GM23338 (cell line): ENCODE measurements around the gene TEX44. TPM values are rescaled to one million over a fixed set of nuclear protein-coding genes. Genes with fewer than 3 reads are reported as not detected.

Experiments
- ATAC-seq: fragments of 200-7000 bp; cut with Tn5 transposase; 3 replicates; pipeline ENCODE4 v1.9.1; 2020
- DNase-seq: peaks from one replicate; pipeline ENCODE4 v3.0.0-alpha.2; 2015; ENCODE audit warnings: low spot score
- H2AFZ ChIP-seq: fragments of 200-600 bp; sonication (generic); 2 replicates; pipeline ENCODE4 v1.8.0; 2016; ENCODE audit warnings: antibody characterized with exemption, mild to moderate bottlenecking, moderate library complexity
- H3F3A ChIP-seq: fragments of 200-600 bp; sonication (generic); replicated peaks from 2 replicates; pipeline ENCODE4 v1.8.0; 2017; ENCODE audit warnings: antibody characterized with exemption, mixed run types, low read depth
- H3K27ac ChIP-seq: fragments of 200-600 bp; sonication (generic); 2 replicates; pipeline ENCODE4 v1.6.1; 2016; ENCODE audit warnings: low read depth
- H3K27me3 ChIP-seq: fragments of 200-600 bp; sonication (generic); 2 replicates; pipeline ENCODE4 v1.8.0; 2016; ENCODE audit warnings: mild to moderate bottlenecking, mixed run types, moderate library complexity; ENCODE audit not compliant: insufficient read depth
- H3K36me3 ChIP-seq: fragments of 200-600 bp; sonication (generic); 2 replicates; pipeline ENCODE4 v1.8.0; 2016; ENCODE audit warnings: mild to moderate bottlenecking; ENCODE audit not compliant: insufficient read depth
- H3K4me1 ChIP-seq: fragments of 200-600 bp; sonication (generic); 2 replicates; pipeline ENCODE4 v1.8.0; 2016; ENCODE audit warnings: mild to moderate bottlenecking, moderate library complexity; ENCODE audit not compliant: insufficient read depth
- H3K4me2 ChIP-seq: fragments of 200-600 bp; sonication (generic); 2 replicates; pipeline ENCODE4 v1.7.1; 2017; ENCODE audit warnings: mixed run types
- H3K4me3 ChIP-seq: fragments of 200-600 bp; sonication (generic); 2 replicates; pipeline ENCODE4 v1.6.1; 2016; ENCODE audit warnings: mixed run types
- H3K79me2 ChIP-seq: fragments of 200-600 bp; sonication (generic); replicated peaks from 2 replicates; pipeline ENCODE4 v1.8.0; 2017; ENCODE audit warnings: mild to moderate bottlenecking; ENCODE audit not compliant: insufficient read depth
- H3K9me2 ChIP-seq: fragments of 200-600 bp; sonication (generic); 2 replicates; pipeline ENCODE4 v1.8.0; 2017; ENCODE audit not compliant: insufficient read depth
- H4K20me1 ChIP-seq: fragments of 200-600 bp; sonication (generic); replicated peaks from 2 replicates; pipeline ENCODE4 v1.8.0; 2017; ENCODE audit warnings: mild to moderate bottlenecking; ENCODE audit not compliant: insufficient read depth
- H3K27ac Mint-ChIP-seq: 2 replicates; pipeline ENCODE4 v1.8.0; 2020; ENCODE audit warnings: inconsistent platforms, mild to moderate bottlenecking, moderate library complexity, mixed read lengths
- H3K27me3 Mint-ChIP-seq: 3 replicates; pipeline ENCODE4 v1.8.0; 2022; ENCODE audit warnings: low read depth, mild to moderate bottlenecking, moderate library complexity, mixed read lengths, inconsistent platforms; ENCODE audit not compliant: insufficient read depth, poor library complexity
- H3K36me3 Mint-ChIP-seq: 3 replicates; pipeline ENCODE4 v1.8.0; 2021; ENCODE audit warnings: low read depth, mild to moderate bottlenecking, inconsistent platforms, moderate library complexity, mixed read lengths
- H3K4me1 Mint-ChIP-seq: 3 replicates; pipeline ENCODE4 v1.8.0; 2020; ENCODE audit warnings: mild to moderate bottlenecking, inconsistent platforms, mixed read lengths
- H3K4me3 Mint-ChIP-seq: 3 replicates; pipeline ENCODE4 v1.8.0; 2021; ENCODE audit warnings: moderate library complexity, mild to moderate bottlenecking, inconsistent platforms, mixed read lengths
- H3K9me3 Mint-ChIP-seq: 3 replicates; pipeline ENCODE4 v1.8.0; 2020; ENCODE audit warnings: moderate library complexity, mild to moderate bottlenecking, inconsistent platforms, mixed read lengths
- CREB1 ChIP-seq: fragments of 250-450 bp; sonication (Bioruptor Pico); IDR thresholded peaks from 2 replicates; pipeline ENCODE4 v1.5.0; 2020; ENCODE audit warnings: low read depth, mild to moderate bottlenecking, moderate library complexity
- EZH2 ChIP-seq: fragments of 200-600 bp; sonication (generic); IDR thresholded peaks from one replicate; pipeline ENCODE4 v1.8.0; 2017; ENCODE audit warnings: antibody characterized with exemption, mild to moderate bottlenecking, low read depth; ENCODE audit not compliant: unreplicated experiment
- EZH2phosphoT487 ChIP-seq: fragments of 200-600 bp; sonication (generic); IDR thresholded peaks from one replicate; pipeline ENCODE4 v1.8.1; 2018; ENCODE audit warnings: antibody characterized with exemption; ENCODE audit not compliant: unreplicated experiment
- JUNB ChIP-seq: IDR thresholded peaks from one replicate; pipeline ENCODE4 v1.6.1; 2016; ENCODE audit warnings: antibody characterized with exemption; ENCODE audit not compliant: unreplicated experiment
- NANOG ChIP-seq: IDR thresholded peaks from 2 replicates; pipeline ENCODE4 v1.6.1; 2016; ENCODE audit warnings: antibody characterized with exemption, borderline replicate concordance
- STAT1 ChIP-seq: IDR thresholded peaks from one replicate; pipeline ENCODE4 v1.6.1; 2016; ENCODE audit warnings: antibody characterized with exemption; ENCODE audit not compliant: unreplicated experiment
- ZNF114 ChIP-seq: fragments of 250-450 bp; sonication (Bioruptor Pico); IDR thresholded peaks from 2 replicates; pipeline ENCODE4 v1.5.0; 2020; ENCODE audit warnings: mild to moderate bottlenecking, moderate library complexity
- ZNF331 ChIP-seq: fragments of 250-450 bp; sonication (Bioruptor Pico); IDR thresholded peaks from 2 replicates; pipeline ENCODE4 v1.5.0; 2020; ENCODE audit warnings: low read depth, mild to moderate bottlenecking, moderate library complexity
- polyA plus RNA-seq: library from polyadenylated mRNA; unstranded; fragments of >200 nt; fragmentation: Nextera tagmentation; extraction: Ambion mirVana; gene quantifications from 2 replicates; pipeline ENCODE4 v1.2.1, GENCODE V29; 2016
- total RNA-seq: library from RNA; depleted of rRNA; stranded (reverse); fragments of >200 nt; shearing (Covaris generic); gene quantifications from 2 replicates; pipeline ENCODE4 v1.2.3, GENCODE V29; 2014
- TF ChIP-seq, protein P1 (sequence below), 2 experiments: fragments of 200-600 bp in 1 of 2; sonication (generic) in 1 of 2; conservative IDR thresholded peaks; 2 replicates each; pipeline versions ENCODE4 v1.5.1 to v1.6.1; 2016 to 2017; ENCODE audit warnings: antibody characterized with exemption in 2 of 2, low read depth in 2 of 2, mild to moderate bottlenecking in 2 of 2, moderate library complexity in 1 of 2
- TF ChIP-seq, protein P2 (sequence below): IDR thresholded peaks from 2 replicates; pipeline ENCODE4 v1.6.1; 2016; ENCODE audit warnings: antibody characterized with exemption

Gene TEX44
- total and polyA plus RNA-seq, 2 experiments from 2014 or later = not detected

DNA sequence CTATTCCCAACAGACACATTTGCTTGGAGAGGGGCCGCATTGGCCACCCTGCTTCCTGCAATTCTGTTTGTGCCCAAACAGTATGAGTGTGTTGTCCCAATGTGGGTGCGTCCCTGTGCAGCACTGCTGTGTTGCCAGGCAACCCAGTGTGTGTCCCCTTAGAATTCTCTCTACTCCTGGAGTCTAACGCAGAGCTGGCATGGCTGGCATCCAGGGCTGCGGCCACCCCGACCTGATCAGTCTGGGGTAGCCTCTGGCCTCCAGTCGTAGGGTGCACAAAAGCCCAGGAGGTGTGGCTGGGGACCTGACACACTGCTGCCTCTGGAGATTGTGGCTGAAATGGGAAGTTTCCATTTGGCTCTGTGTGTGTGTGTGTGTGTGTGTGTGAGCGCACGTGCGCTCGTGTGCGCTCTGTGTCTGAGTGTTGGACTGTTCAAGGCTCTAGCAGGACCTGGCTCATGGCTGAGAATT is 48.0 kb downstream of the TEX44 start:
- H3K27me3 ChIP-seq = no peaks in the 10 kb centered on the region
- Mint-ChIP-seq H3K4me3 (no peak overlapping the region), H3K27ac (no peak overlapping the region), H3K27me3 (peaks cover 2% of the 10 kb centered on the region), H3K9me3 (no peaks in the 10 kb centered on the region; the same call in 2 of the 3 replicates), H3K36me3 (no peaks in the 10 kb centered on the region), H3K4me1 (peaks cover 7% of the 10 kb centered on the region)
- H3K4me2 ChIP-seq = no peak overlapping the region
- ATAC-seq = peak; percentile 32
- TF ChIP-seq NANOG (no peak), CREB1 (no peak)
- TF ChIP-seq, protein P1, sequence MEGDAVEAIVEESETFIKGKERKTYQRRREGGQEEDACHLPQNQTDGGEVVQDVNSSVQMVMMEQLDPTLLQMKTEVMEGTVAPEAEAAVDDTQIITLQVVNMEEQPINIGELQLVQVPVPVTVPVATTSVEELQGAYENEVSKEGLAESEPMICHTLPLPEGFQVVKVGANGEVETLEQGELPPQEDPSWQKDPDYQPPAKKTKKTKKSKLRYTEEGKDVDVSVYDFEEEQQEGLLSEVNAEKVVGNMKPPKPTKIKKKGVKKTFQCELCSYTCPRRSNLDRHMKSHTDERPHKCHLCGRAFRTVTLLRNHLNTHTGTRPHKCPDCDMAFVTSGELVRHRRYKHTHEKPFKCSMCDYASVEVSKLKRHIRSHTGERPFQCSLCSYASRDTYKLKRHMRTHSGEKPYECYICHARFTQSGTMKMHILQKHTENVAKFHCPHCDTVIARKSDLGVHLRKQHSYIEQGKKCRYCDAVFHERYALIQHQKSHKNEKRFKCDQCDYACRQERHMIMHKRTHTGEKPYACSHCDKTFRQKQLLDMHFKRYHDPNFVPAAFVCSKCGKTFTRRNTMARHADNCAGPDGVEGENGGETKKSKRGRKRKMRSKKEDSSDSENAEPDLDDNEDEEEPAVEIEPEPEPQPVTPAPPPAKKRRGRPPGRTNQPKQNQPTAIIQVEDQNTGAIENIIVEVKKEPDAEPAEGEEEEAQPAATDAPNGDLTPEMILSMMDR (conservative IDR thresholded peaks at IDR 0.05; ENCODE audit: low read depth in 2 of 2) = no peak
- no peaks in the 10 kb centered on the region for H3F3A ChIP-seq
- H3K4me1 ChIP-seq = 0 out of 2 replicates have a peak, but pooled peaks cover 5% of the 10 kb centered on the region
- H3K79me2 ChIP-seq = no peaks in the 10 kb centered on the region
- H3K4me3 ChIP-seq = no peak overlapping the region
- H3K36me3 ChIP-seq = no peaks in the 10 kb centered on the region
- H2AFZ ChIP-seq = peak overlapping the region; percentile 92
- H3K9me2 ChIP-seq = no peaks in the 10 kb centered on the region
- peak; percentile 43 for DNase-seq
- no peak overlapping the region for H3K27ac ChIP-seq
- no peaks in the 10 kb centered on the region for H4K20me1 ChIP-seq

DNA sequence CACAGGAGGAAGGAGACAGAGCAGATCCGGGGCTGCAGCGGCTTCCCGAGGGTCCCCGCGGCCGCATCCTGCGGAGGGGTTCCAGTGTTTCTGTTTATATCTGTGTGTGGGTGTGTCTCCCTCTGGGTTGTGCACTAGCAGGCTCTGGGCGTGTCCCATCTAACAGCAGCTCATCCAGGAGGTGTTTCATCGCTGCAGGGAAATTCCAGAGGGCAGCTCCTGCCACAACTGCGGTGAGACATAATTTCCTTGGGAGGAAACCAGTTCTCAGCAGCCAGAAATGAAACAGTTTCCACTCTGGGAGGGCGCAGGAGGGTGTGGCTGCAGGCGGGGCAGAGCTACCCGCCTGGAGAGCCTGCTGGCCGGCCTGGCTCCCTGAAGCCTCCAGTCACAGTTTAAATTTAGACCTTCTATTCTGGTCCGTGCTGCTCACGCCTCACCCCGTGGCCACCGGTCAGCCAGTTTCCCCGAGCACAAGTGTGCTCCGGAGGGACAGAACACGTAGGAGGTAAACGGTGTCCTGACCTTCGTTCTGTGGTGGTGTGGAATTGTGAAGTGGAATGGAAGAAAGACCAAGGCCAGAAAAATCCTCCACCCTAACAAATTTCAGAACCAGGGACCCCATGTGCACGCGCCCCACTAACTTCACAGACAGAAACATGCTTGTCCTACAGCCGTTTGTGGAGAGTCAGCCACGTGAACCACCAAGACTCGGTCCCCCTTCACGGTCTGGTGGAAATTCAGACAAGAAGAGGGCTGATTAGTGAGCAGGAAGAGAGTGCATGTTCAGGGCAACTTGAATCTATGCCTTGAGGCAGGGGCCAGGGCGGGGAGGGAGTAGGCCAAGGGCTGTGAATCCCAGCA is 50.2 kb downstream of the TEX44 start:
- H3K27me3 Mint-ChIP-seq = peaks cover 2% of the 10 kb centered on the region
- H3K4me3 Mint-ChIP-seq = no peak overlapping the region; the same call in 2 of the 3 replicates
- Histone ChIP-seq H3K79me2 (no peaks in the 10 kb centered on the region), H3K4me3 (no peak overlapping the region), H3K9me2 (no peaks in the 10 kb centered on the region), H3K4me1 (peaks cover 5% of the 10 kb centered on the region), H3K27me3 (no peaks in the 10 kb centered on the region), H3K36me3 (no peaks in the 10 kb centered on the region), H3F3A (peaks cover 2% of the 10 kb centered on the region; the same call in 1 of the 2 replicates), H2AFZ (peak overlapping the region; percentile 85), H4K20me1 (no peaks in the 10 kb centered on the region), H3K27ac (no peak overlapping the region), H3K4me2 (no peak overlapping the region)
- H3K4me1 Mint-ChIP-seq = peaks cover 16% of the 10 kb centered on the region; the same call in 2 of the 3 replicates
- no peak overlapping the region for H3K27ac Mint-ChIP-seq
- H3K9me3 Mint-ChIP-seq = no peaks in the 10 kb centered on the region; the same call in 2 of the 3 replicates
- no peaks in the 10 kb centered on the region for H3K36me3 Mint-ChIP-seq
- no peak for ATAC-seq
- TF ChIP-seq STAT1 = no peak
- no peak for TF ChIP-seq ZNF331
- TF ChIP-seq EZH2 = no peak
- TF ChIP-seq, protein P2, sequence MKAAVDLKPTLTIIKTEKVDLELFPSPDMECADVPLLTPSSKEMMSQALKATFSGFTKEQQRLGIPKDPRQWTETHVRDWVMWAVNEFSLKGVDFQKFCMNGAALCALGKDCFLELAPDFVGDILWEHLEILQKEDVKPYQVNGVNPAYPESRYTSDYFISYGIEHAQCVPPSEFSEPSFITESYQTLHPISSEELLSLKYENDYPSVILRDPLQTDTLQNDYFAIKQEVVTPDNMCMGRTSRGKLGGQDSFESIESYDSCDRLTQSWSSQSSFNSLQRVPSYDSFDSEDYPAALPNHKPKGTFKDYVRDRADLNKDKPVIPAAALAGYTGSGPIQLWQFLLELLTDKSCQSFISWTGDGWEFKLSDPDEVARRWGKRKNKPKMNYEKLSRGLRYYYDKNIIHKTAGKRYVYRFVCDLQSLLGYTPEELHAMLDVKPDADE = no peak
- no peak for TF ChIP-seq NANOG
- no peak for TF ChIP-seq CREB1
- TF ChIP-seq JUNB = no peak
- no peak for TF ChIP-seq ZNF114 (CRISPR knock-in tag)
- TF ChIP-seq EZH2phosphoT487 = no peak
- DNase-seq = no peak
